ENCODE measurements around the gene GNE.

GNE gene

DNA sequence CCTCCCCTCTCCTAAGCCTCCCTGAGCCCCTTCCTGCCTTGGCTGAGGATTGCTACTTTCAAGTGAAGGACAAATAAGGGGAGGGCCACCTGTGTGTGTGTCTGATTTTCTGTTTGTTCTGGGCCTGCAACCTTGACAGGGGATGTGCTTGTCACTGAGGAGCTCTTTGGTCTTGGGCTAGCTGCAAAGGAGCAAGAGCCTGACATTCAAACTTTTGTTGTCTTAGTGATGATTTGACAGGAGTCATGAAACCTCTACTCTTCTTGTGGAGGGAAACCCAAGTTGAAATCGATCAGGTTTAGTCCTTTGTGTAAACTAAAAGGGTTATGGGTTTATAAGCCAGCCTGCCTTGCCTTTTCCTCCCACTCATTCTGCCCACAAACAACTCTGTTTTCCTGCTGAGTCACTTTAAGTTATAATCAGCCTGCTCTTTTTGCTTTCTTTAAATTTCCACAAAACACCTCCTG, 50.7 kb downstream of the GNE start:
- no peaks in the 10 kb centered on the region for H3K9me3 ChIP-seq (ENCODE audit: control insufficient read depth, low read depth, low read length)
- no peak overlapping the region for H3K27ac ChIP-seq (ENCODE audit: low read length)
- no peaks in the 10 kb centered on the region for H3K27me3 ChIP-seq (ENCODE audit: control insufficient read depth, insufficient read depth, low read length)
- no peak overlapping the region for H3K4me3 ChIP-seq (ENCODE audit: low read length)
- peaks cover 95% of the 10 kb centered on the region for H3K36me3 ChIP-seq (ENCODE audit: control insufficient read depth, low read depth, low read length)
- no peak overlapping the region for H3K9ac ChIP-seq (ENCODE audit: low read length)
- no peaks in the 10 kb centered on the region for H3K4me1 ChIP-seq (ENCODE audit: control insufficient read depth, low read depth, low read length)

DNA sequence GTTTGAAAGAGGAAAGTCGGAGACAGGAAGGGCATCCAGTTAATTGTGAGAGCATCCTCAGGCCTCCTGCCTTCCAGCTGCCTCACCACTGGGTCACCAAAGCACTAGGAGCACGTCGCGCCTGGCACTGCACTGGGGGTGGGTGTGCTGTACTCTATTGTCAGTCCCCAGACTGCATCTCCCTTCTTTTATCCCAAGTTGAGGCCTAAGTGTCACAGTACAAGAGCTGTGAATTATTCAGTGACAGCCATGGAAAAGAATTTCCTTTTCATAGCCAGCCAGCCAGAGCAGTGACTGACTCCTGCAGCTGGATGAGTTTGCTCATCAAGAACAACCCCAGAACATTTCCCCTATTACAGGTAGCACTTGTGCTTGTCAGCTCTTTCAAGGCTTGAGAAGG, 51.2 kb downstream of the GNE start:
- Histone ChIP-seq H3K36me3 (ENCODE audit: control insufficient read depth, low read depth, low read length) (peaks cover 95% of the 10 kb centered on the region), H3K27ac (ENCODE audit: low read length) (no peak overlapping the region), H3K9me3 (ENCODE audit: control insufficient read depth, low read depth, low read length) (no peaks in the 10 kb centered on the region), H3K4me1 (ENCODE audit: control insufficient read depth, low read depth, low read length) (no peaks in the 10 kb centered on the region), H3K4me3 (ENCODE audit: low read length) (no peak overlapping the region), H3K27me3 (ENCODE audit: control insufficient read depth, insufficient read depth, low read length) (no peaks in the 10 kb centered on the region), H3K9ac (ENCODE audit: low read length) (no peak overlapping the region)

DNA sequence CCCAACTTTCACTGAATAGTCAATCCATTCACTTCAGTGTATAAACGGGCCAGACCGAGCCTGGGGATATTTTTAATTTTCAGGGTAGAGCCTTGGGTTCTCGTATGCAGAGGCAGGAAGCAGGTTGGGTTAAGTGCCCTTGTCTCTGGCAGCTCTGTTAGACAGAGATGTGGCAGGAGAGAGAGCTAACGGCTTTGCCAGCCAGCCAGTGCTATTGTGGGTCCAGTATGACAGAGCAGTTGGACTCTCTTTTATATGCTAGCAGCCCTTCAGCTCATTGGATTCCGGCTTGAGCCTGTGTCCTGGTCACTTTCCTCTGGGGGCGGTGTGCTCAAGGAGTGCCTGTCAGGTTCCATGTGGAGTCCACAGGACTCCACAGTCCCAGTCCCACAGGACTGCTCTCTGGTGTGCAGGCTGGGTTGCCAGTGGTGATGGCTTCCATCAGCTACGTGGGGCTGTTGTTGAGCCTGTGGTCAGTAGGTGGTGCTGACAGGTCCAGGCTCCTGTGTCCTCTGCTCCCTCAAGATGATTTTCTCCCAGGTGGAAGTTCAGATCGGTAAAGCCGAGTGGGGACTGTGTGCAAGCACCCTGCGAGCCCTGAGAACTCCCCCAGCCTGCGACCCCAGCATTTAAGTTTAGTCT, 53.2 kb downstream of the GNE start:
- no peak overlapping the region for H3K9ac ChIP-seq (ENCODE audit: low read length)
- peaks cover 95% of the 10 kb centered on the region for H3K36me3 ChIP-seq (ENCODE audit: control insufficient read depth, low read depth, low read length)
- H3K4me1 ChIP-seq (ENCODE audit: control insufficient read depth, low read depth, low read length), result no peaks in the 10 kb centered on the region
- H3K27ac ChIP-seq (ENCODE audit: low read length), result no peak overlapping the region
- H3K27me3 ChIP-seq (ENCODE audit: control insufficient read depth, insufficient read depth, low read length), result no peaks in the 10 kb centered on the region
- no peaks in the 10 kb centered on the region for H3K9me3 ChIP-seq (ENCODE audit: control insufficient read depth, low read depth, low read length)
- H3K4me3 ChIP-seq (ENCODE audit: low read length), result no peak overlapping the region

DNA sequence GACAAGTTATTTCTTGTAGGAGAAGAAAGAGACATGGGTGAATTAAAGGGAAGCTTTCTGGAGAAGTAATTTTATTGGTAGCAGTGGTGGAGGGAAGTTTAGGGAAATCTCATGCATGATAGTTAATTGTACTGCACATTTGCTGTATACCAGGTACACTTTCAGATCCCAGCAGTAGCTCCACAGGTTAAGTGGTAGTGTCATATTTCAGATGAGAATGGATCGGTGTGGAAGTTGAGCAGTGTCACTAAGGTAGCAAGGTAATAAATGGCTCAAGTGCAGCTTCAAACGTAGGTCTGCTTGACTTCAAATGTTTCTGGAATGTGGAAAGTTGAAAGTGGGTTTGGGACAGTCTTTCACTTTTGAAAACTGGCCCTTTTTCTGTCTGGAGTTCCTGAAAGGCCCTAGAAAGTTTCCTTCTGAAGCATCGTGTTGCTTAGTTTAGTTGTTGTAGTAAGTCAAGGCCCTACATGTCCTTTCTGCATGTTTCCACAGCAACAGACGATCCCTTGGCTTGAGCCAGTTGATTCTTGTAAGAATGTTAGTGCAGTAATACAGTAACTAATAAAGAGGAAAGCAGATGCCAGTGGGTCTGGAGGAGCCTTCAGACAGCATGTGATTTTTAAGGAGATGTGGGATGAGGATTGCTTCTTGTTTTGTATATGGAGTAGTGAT, 63.8 kb downstream of the GNE start:
- H3K27ac ChIP-seq (ENCODE audit: low read length), result no peak overlapping the region
- no peak overlapping the region for H3K9ac ChIP-seq (ENCODE audit: low read length)
- H3K27me3 ChIP-seq (ENCODE audit: control insufficient read depth, insufficient read depth, low read length), result no peaks in the 10 kb centered on the region
- peaks cover 18% of the 10 kb centered on the region for H3K36me3 ChIP-seq (ENCODE audit: control insufficient read depth, low read depth, low read length)
- no peak overlapping the region for H3K4me3 ChIP-seq (ENCODE audit: low read length)
- no peaks in the 10 kb centered on the region for H3K9me3 ChIP-seq (ENCODE audit: control insufficient read depth, low read depth, low read length)
- peaks cover 9% of the 10 kb centered on the region for H3K4me1 ChIP-seq (ENCODE audit: control insufficient read depth, low read depth, low read length)

DNA sequence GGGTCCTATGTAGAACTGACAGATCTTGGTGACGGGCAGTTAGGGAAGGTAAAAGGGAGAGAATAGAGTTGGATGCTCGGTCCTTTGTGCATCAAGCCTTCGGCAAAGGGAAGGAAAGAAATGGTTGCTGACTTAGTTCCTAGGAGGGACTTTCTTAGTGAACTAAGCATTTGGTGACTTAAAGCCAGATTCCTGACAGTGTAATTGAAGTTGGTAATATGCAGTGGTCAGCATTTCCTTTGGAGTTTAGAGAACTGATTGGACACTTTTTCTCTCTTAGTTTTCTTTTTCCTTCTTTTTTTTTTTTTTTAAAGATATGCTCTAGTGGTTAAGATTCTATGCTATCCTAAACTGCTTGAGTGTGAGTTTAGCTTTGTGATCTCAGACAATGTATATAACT, 65.2 kb downstream of the GNE start:
- Histone ChIP-seq H3K9me3 (ENCODE audit: control insufficient read depth, low read depth, low read length) (no peaks in the 10 kb centered on the region), H3K4me1 (ENCODE audit: control insufficient read depth, low read depth, low read length) (peaks cover 9% of the 10 kb centered on the region), H3K36me3 (ENCODE audit: control insufficient read depth, low read depth, low read length) (peaks cover 12% of the 10 kb centered on the region), H3K27me3 (ENCODE audit: control insufficient read depth, insufficient read depth, low read length) (peaks cover 4% of the 10 kb centered on the region), H3K9ac (ENCODE audit: low read length) (no peak overlapping the region), H3K27ac (ENCODE audit: low read length) (no peak overlapping the region), H3K4me3 (ENCODE audit: low read length) (peak overlapping the region; percentile 87)

DNA sequence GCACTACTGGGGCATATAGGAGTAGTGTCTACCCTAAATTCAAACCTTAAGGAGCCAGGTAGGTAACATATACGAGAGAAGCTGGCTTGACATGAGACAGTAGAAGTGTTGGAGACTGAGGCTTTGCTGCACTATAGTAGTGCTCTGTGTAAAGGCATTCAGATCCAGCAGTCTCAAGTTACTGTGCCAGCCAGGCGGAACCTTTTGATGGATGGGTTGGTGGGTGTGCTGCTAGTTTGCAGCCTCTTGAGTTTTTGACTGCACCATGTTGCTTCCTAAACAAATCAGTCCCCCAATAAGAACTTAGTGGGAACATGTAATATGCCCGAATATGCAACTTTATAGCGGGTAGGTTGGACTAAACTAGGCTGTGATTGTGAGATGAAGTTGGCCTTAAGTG, 66.1 kb downstream of the GNE start:
- peak overlapping the region; percentile 87 for H3K4me3 ChIP-seq (ENCODE audit: low read length)
- no peak overlapping the region for H3K27ac ChIP-seq (ENCODE audit: low read length)
- peaks cover 8% of the 10 kb centered on the region for H3K36me3 ChIP-seq (ENCODE audit: control insufficient read depth, low read depth, low read length)
- H3K9me3 ChIP-seq (ENCODE audit: control insufficient read depth, low read depth, low read length), result no peaks in the 10 kb centered on the region
- peak overlapping the region; percentile 94 for H3K9ac ChIP-seq (ENCODE audit: low read length)
- H3K4me1 ChIP-seq (ENCODE audit: control insufficient read depth, low read depth, low read length), result peaks cover 9% of the 10 kb centered on the region
- H3K27me3 ChIP-seq (ENCODE audit: control insufficient read depth, insufficient read depth, low read length), result peaks cover 4% of the 10 kb centered on the region

DNA sequence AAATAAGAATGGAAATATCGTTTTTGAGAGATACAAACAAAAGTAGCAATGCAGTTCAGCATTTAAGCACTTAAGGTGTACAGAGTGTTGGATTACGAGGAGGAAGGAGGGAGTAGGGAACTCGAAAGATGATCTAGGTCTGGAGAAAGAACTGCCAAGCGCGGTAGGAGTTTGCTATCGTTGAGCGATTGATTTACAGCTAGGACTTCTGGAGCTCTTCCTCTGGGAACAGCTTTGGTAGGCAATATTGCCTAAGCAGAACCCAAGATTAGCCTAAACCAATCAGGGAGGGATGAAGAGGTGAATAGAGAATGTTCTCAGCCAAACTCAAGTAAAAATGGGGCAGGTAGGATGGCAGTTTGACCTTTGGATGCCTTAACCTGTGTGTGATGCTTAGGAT, 66.6 kb downstream of the GNE start:
- H3K36me3 ChIP-seq (ENCODE audit: control insufficient read depth, low read depth, low read length), result peaks cover 6% of the 10 kb centered on the region
- H3K9me3 ChIP-seq (ENCODE audit: control insufficient read depth, low read depth, low read length), result no peaks in the 10 kb centered on the region
- H3K4me3 ChIP-seq (ENCODE audit: low read length), result peak overlapping the region; percentile 87
- H3K27ac ChIP-seq (ENCODE audit: low read length), result no peak overlapping the region
- peak overlapping the region; percentile 94 for H3K9ac ChIP-seq (ENCODE audit: low read length)
- peaks cover 9% of the 10 kb centered on the region for H3K4me1 ChIP-seq (ENCODE audit: control insufficient read depth, low read depth, low read length)
- peaks cover 4% of the 10 kb centered on the region for H3K27me3 ChIP-seq (ENCODE audit: control insufficient read depth, insufficient read depth, low read length)

DNA sequence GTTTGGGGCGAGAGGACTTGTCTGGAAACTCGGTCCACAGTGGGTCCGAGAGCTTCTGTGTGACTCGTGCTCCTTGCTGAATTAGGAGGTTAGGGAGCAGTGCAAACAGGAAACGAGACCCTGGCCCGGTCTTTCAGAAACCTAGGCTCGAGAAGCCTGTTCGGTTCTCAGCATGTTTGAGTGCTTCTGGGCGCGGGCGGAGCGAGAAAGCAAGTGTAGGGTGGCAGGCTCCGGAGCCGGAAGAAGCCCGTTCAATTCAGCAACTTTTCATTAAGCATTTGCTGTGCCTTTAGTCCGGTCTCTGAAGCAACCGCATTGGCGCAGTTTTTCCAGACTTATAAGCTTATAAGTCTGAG, 67.0 kb downstream of the GNE start:
- H3K27ac ChIP-seq (ENCODE audit: low read length), result peak overlapping the region; percentile 67
- H3K9me3 ChIP-seq (ENCODE audit: control insufficient read depth, low read depth, low read length), result no peaks in the 10 kb centered on the region
- H3K27me3 ChIP-seq (ENCODE audit: control insufficient read depth, insufficient read depth, low read length), result peaks cover 4% of the 10 kb centered on the region
- peaks cover 6% of the 10 kb centered on the region for H3K36me3 ChIP-seq (ENCODE audit: control insufficient read depth, low read depth, low read length)
- H3K4me3 ChIP-seq (ENCODE audit: low read length), result peak overlapping the region; percentile 87
- peak overlapping the region; percentile 94 for H3K9ac ChIP-seq (ENCODE audit: low read length)
- H3K4me1 ChIP-seq (ENCODE audit: control insufficient read depth, low read depth, low read length), result peaks cover 9% of the 10 kb centered on the region

DNA sequence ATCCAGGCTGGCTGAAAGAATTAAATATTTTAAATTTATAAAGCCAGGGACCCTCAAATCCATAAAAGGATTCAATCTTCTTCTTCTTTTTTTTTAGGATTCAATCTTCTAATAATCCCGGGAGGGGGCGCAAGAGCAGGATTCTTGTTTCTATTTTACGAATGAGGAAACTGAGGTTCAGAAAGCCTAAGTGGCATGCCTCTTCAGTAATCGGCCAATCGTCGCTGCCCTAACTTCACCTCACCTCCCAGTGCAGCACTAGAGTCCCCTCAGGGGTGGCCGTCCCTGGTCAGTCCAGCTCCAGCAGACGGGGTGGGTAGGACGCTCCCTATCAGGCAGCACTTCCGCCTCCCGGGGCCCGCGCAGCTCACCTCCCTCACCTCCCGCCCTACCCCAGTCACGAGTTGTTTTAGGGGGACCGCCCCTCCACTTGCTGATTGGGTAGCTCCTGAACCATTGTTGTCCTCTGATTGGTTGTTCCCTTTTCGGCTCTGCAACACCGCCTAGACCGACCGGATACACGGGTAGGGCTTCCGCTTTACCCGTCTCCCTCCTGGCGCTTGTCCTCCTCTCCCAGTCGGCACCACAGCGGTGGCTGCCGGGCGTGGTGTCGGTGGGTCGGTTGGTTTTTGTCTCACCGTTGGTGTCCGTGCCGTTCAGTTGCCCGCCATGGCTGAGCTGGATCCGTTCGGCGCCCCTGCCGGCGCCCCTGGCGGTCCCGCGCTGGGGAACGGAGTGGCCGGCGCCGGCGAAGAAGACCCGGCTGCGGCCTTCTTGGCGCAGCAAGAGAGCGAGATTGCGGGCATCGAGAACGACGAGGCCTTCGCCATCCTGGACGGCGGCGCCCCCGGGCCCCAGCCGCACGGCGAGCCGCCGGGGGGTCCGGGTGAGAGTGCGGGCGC, 67.6 kb downstream of the GNE start, which contains the start of gene CLTA:
CLTA (plus strand) TSS at position 534 of the 902 bp plus-strand sequence; CDS start at position 670, 136 bp downstream.
- Histone ChIP-seq H3K4me3 (ENCODE audit: low read length) (peak within 1 kb of the TSS; percentile 87), H3K9ac (ENCODE audit: low read length) (peak within 1 kb of the TSS; percentile 94), H3K36me3 (ENCODE audit: control insufficient read depth, low read depth, low read length) (peaks cover 6% of the 10 kb centered on the region), H3K27me3 (ENCODE audit: control insufficient read depth, insufficient read depth, low read length) (peaks cover 4% of the 10 kb centered on the region), H3K4me1 (ENCODE audit: control insufficient read depth, low read depth, low read length) (peaks cover 9% of the 10 kb centered on the region), H3K27ac (ENCODE audit: low read length) (peak within 1 kb of the TSS; percentile 67), H3K9me3 (ENCODE audit: control insufficient read depth, low read depth, low read length) (no peaks in the 10 kb centered on the region)

DNA sequence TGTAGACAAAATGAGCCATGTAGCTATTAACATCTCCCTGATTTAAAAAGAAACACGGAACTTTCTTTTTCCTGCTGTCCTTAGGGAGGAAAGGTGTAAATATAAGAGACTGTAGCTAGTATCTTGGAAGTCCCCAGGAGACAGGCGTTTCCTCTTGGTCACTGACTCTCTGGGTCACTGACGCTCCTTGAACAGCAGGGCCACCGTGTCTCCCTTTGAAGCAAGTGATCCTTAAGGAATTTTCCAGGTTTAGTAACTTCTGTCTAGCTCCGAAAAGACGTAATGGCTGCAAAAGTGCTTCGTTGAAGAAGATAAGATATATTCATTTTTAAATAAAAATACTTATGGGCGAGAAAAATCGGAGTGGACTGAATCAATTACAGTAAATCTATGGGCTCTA, 68.3 kb downstream of the GNE start:
- Histone ChIP-seq H3K4me3 (ENCODE audit: low read length) (peak overlapping the region; percentile 87), H3K27me3 (ENCODE audit: control insufficient read depth, insufficient read depth, low read length) (peaks cover 4% of the 10 kb centered on the region), H3K27ac (ENCODE audit: low read length) (no peak overlapping the region), H3K9ac (ENCODE audit: low read length) (peak overlapping the region; percentile 94), H3K9me3 (ENCODE audit: control insufficient read depth, low read depth, low read length) (no peaks in the 10 kb centered on the region), H3K36me3 (ENCODE audit: control insufficient read depth, low read depth, low read length) (peaks cover 2% of the 10 kb centered on the region), H3K4me1 (ENCODE audit: control insufficient read depth, low read depth, low read length) (peaks cover 9% of the 10 kb centered on the region)

DNA sequence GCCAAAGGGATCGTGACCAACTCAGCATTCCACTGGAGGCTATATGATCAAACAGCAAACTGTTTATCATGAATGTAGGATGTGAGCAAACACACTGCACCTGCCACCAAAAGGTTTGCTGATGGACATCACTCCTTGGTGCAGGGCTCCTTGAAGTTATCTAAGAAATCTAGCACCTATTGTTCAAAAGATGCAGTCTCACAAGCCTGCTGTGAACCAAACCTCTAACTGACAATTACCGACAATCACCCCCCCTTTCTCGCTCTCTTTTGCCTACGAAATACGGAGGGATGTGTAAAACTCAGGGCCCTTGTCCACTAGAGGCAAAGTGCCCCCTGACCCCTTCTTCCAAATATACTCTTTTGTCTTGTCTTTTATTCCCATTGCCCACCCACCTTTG, 70.0 kb downstream of the GNE start:
- no peak overlapping the region for H3K9ac ChIP-seq (ENCODE audit: low read length)
- H3K4me1 ChIP-seq (ENCODE audit: control insufficient read depth, low read depth, low read length), result peaks cover 9% of the 10 kb centered on the region
- no peaks in the 10 kb centered on the region for H3K36me3 ChIP-seq (ENCODE audit: control insufficient read depth, low read depth, low read length)
- H3K9me3 ChIP-seq (ENCODE audit: control insufficient read depth, low read depth, low read length), result no peaks in the 10 kb centered on the region
- H3K27me3 ChIP-seq (ENCODE audit: control insufficient read depth, insufficient read depth, low read length), result peaks cover 4% of the 10 kb centered on the region
- H3K4me3 ChIP-seq (ENCODE audit: low read length), result no peak overlapping the region
- H3K27ac ChIP-seq (ENCODE audit: low read length), result no peak overlapping the region

All from iPS-18a (cell line).